Measurements from ENCODE around the gene NDUFB3. TPM values are rescaled to one million over a fixed set of nuclear protein-coding genes. Genes with fewer than 3 reads are reported as not detected.

The NDUFB3 gene
- total RNA-seq, 1 donor from 2014 or later, result 50.7 TPM

- peaks cover 27% of the 10 kb centered on the region for H3K4me1 Mint-ChIP-seq
- H3K9me3 Mint-ChIP-seq, result no peaks in the 10 kb centered on the region
- peak overlapping the region; percentile 82 for H3K4me3 Mint-ChIP-seq
- no peak for TF ChIP-seq CTCF (IDR thresholded peaks at IDR 0.05; ENCODE audit: unreplicated experiment)
- H3K27ac Mint-ChIP-seq, result peak overlapping the region; percentile 90
- no peak for DNase-seq (ENCODE audit: low spot score in 2 of 2, unreplicated experiment in 2 of 2)
- H3K27me3 Mint-ChIP-seq (ENCODE audit: low read depth), result no peaks in the 10 kb centered on the region
- H3K36me3 Mint-ChIP-seq, result no peaks in the 10 kb centered on the region
These were observed 47.4 kb downstream of the NDUFB3 start for GRCh38 chr2:201118961-201119854.

DNA sequence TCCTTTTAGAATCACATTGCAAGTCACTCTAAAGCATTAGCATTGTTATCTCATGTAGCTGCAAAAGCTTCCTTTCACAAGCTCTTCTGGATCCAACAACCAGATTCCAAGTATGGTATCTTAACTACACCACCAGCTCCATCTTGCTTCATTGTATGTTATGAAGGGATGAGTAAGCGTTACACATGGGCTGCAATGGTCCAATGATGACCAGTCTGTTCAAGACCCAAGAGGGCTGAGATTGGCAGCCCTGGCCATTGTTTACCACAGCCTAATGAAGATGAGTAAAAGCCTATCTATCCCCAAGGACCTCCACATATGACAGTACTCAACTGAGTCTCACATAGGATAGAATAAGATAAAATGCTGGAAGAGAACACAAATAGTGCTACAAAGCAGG is 50.5 kb downstream of the NDUFB3 start:
- Mint-ChIP-seq H3K4me1 (peaks cover 49% of the 10 kb centered on the region), H3K27ac (no peak overlapping the region), H3K27me3 (ENCODE audit: low read depth) (no peaks in the 10 kb centered on the region), H3K9me3 (no peaks in the 10 kb centered on the region), H3K36me3 (no peaks in the 10 kb centered on the region), H3K4me3 (no peak overlapping the region)
- DNase-seq (ENCODE audit: low spot score in 2 of 2, unreplicated experiment in 2 of 2), result no peak
- TF ChIP-seq CTCF (IDR thresholded peaks at IDR 0.05; ENCODE audit: unreplicated experiment), result no peak

DNA sequence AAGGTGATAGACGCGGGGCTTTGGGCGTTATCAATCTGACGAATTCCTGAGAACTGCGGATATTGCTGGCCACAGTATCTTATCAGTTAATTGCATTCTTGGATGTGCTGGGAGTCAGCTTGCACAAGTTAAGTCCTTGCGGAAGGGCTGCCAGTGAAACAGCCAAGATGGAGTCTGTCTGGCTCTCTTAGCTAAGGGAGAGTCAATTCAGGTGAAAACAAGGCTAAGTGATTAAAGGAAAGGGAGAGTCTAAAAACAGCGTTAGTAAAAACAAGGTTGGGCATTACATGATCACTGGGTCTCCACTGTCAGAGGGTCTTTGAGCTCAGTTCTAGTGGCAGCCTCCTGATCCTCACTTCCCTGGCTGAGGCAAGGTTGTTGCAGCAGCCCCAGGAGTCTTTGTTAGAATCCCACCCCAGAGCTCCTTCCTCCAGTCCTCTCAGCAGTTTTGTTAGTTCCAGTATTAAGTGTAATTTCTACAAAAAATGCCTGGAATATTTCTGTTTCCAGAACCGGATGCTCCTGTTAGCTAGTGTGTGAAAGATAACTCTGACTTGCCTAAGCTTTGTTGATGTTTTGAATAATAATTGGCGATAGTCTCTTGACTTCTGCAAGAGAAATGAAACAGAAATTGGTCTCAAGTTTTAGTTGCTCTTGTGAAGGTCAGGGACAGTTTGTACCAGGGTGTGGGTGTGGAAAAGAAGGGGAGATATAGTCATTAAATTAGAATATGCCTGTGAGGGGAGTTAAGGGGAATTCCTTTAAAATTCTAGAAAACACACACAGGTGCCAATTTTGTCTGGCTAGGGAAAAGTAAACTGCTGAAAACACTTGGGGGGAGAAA is 54.7 kb downstream of the NDUFB3 start:
- H3K27ac Mint-ChIP-seq, result peak overlapping the region; percentile 94
- H3K27me3 Mint-ChIP-seq (ENCODE audit: low read depth), result no peaks in the 10 kb centered on the region
- peaks cover 49% of the 10 kb centered on the region for H3K4me1 Mint-ChIP-seq
- DNase-seq (ENCODE audit: low spot score in 2 of 2, unreplicated experiment in 2 of 2), result no peak
- peak overlapping the region; percentile 22 for H3K4me3 Mint-ChIP-seq
- H3K9me3 Mint-ChIP-seq, result no peaks in the 10 kb centered on the region
- no peak for TF ChIP-seq CTCF (IDR thresholded peaks at IDR 0.05; ENCODE audit: unreplicated experiment)
- no peaks in the 10 kb centered on the region for H3K36me3 Mint-ChIP-seq

GRCh38 chr2:201127152-201127511 is 55.3 kb downstream of the NDUFB3 start:
- Mint-ChIP-seq H3K27ac (peak overlapping the region; percentile 94), H3K4me1 (peaks cover 49% of the 10 kb centered on the region), H3K27me3 (ENCODE audit: low read depth) (no peaks in the 10 kb centered on the region), H3K4me3 (no peak overlapping the region), H3K36me3 (no peaks in the 10 kb centered on the region), H3K9me3 (no peaks in the 10 kb centered on the region)
- no peak for DNase-seq (ENCODE audit: low spot score in 2 of 2, unreplicated experiment in 2 of 2)
- no peak for TF ChIP-seq CTCF (IDR thresholded peaks at IDR 0.05; ENCODE audit: unreplicated experiment)

GRCh38 chr2:201127570-201127969 is 55.8 kb downstream of the NDUFB3 start:
- Mint-ChIP-seq H3K27ac (peak overlapping the region; percentile 77), H3K27me3 (ENCODE audit: low read depth) (no peaks in the 10 kb centered on the region), H3K4me1 (peaks cover 49% of the 10 kb centered on the region), H3K9me3 (no peaks in the 10 kb centered on the region), H3K4me3 (no peak overlapping the region), H3K36me3 (no peaks in the 10 kb centered on the region)
- TF ChIP-seq CTCF (IDR thresholded peaks at IDR 0.05; ENCODE audit: unreplicated experiment), result no peak
- DNase-seq (ENCODE audit: low spot score in 2 of 2, unreplicated experiment in 2 of 2), result no peak

Measured in mesothelial cell of epicardium (in vitro differentiated cells).